ENCODE results near the gene CD86.
A peak's percentile ranks its signal among the peaks of the same experiment; 100 is the strongest.

CD86 gene

GRCh38 chr3:122101646-122102045 is 46.5 kb downstream of the CD86 start:
- no peaks in the 10 kb centered on the region for H3K27me3 ChIP-seq (ENCODE audit: insufficient read depth, poor library complexity, severe bottlenecking)
- TF ChIP-seq, protein P1, sequence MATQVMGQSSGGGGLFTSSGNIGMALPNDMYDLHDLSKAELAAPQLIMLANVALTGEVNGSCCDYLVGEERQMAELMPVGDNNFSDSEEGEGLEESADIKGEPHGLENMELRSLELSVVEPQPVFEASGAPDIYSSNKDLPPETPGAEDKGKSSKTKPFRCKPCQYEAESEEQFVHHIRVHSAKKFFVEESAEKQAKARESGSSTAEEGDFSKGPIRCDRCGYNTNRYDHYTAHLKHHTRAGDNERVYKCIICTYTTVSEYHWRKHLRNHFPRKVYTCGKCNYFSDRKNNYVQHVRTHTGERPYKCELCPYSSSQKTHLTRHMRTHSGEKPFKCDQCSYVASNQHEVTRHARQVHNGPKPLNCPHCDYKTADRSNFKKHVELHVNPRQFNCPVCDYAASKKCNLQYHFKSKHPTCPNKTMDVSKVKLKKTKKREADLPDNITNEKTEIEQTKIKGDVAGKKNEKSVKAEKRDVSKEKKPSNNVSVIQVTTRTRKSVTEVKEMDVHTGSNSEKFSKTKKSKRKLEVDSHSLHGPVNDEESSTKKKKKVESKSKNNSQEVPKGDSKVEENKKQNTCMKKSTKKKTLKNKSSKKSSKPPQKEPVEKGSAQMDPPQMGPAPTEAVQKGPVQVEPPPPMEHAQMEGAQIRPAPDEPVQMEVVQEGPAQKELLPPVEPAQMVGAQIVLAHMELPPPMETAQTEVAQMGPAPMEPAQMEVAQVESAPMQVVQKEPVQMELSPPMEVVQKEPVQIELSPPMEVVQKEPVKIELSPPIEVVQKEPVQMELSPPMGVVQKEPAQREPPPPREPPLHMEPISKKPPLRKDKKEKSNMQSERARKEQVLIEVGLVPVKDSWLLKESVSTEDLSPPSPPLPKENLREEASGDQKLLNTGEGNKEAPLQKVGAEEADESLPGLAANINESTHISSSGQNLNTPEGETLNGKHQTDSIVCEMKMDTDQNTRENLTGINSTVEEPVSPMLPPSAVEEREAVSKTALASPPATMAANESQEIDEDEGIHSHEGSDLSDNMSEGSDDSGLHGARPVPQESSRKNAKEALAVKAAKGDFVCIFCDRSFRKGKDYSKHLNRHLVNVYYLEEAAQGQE (IDR thresholded peaks at IDR 0.05; ENCODE audit: insufficient replicate concordance, low read depth): no peak
- TF ChIP-seq, protein P2, sequence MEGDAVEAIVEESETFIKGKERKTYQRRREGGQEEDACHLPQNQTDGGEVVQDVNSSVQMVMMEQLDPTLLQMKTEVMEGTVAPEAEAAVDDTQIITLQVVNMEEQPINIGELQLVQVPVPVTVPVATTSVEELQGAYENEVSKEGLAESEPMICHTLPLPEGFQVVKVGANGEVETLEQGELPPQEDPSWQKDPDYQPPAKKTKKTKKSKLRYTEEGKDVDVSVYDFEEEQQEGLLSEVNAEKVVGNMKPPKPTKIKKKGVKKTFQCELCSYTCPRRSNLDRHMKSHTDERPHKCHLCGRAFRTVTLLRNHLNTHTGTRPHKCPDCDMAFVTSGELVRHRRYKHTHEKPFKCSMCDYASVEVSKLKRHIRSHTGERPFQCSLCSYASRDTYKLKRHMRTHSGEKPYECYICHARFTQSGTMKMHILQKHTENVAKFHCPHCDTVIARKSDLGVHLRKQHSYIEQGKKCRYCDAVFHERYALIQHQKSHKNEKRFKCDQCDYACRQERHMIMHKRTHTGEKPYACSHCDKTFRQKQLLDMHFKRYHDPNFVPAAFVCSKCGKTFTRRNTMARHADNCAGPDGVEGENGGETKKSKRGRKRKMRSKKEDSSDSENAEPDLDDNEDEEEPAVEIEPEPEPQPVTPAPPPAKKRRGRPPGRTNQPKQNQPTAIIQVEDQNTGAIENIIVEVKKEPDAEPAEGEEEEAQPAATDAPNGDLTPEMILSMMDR (IDR thresholded peaks at IDR 0.05; ENCODE audit: insufficient read depth, low read length): peak; percentile 49
- DNase-seq (ENCODE audit: low read depth in 1 of 2, low spot score in 1 of 2): peak in 1 of 2 experiments; percentile 73
- H3K27ac ChIP-seq (replicated peaks): peak overlapping the region; percentile 44
- no peak overlapping the region for H3K4me3 ChIP-seq (replicated peaks; ENCODE audit: insufficient read depth, low read length)

DNA sequence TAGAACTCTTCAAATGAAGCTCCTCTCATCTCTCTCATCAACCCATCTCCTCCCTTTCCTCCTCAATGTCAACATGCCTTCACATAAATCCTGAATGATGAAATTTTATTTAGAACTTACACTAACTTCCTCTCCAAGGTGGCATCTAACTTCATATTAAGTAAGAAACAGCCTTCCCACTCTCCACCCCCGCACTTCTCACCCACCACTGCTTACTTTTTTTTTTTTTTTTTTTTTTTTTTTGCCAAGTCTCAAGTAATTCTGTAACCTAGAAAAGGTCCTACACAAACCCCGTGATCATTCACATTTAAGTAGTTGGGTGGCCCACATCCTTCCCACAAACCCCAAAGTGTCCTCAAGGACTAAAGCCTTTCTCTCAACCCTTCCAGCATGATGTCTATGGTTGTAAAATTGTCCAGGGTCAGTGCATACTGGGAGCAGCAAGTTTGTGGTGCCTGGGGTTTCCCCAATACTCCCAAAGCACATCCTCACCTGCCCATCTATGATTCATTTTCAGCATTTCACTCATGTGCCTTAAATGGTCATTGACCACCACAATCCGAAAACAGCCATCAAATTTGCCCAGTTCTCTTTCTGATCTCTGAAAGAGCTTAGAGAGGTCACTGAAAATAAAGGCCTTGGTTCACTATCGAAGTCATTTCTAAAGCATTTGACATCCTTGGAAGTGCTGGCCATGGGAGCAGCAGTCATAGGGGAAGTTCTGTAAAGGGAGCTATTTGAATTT is 47.2 kb downstream of the CD86 start:
- TF ChIP-seq POLR2AphosphoS5 (IDR thresholded peaks at IDR 0.05; ENCODE audit: low read depth) (no peak), SPI1 (IDR thresholded peaks at IDR 0.05; ENCODE audit: borderline replicate concordance, low read depth) (peak; percentile 73)
- TF ChIP-seq, protein P1 (IDR thresholded peaks at IDR 0.05; ENCODE audit: insufficient replicate concordance, low read depth): no peak
- Histone ChIP-seq H3K27ac (replicated peaks) (peak overlapping the region; percentile 44), H3K27me3 (ENCODE audit: insufficient read depth, poor library complexity, severe bottlenecking) (no peaks in the 10 kb centered on the region), H3K4me3 (replicated peaks; ENCODE audit: insufficient read depth, low read length) (no peak overlapping the region)
- peak; percentile 54 to 85 for DNase-seq (ENCODE audit: low read depth in 1 of 2, low spot score in 1 of 2)

DNA sequence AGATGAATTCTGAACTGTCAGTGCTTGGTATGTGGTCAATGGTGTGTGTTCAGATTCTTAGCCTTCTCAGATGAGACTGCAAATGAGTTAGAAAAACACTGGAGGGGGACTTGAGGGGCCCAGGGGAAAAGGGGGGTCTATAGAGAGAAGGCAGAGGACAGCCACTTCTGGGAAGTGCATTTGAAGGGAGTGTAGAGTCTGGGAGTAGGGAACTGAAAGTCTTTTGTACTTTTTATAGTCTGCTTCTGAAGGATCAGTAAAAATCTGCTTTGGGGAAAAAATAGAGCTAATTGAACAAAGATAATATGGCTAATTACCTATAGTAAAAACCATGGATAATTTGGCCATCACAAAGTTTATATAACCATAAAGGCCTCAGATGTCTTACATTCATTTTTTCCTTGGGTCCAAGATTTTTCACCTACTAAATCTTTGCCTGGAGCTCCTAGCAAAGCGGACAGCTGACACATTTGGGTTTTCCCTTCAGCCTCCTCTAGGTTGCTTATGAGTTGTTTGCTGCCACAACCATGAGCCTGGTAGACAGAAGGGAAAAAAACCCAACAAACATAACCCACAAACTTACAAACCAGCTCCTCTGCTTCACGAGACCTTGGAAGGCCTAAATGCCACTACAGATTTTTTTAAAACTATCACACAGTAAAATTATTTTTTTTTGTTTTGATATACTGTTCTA is 48.8 kb downstream of the CD86 start:
- no peak for DNase-seq (ENCODE audit: low read depth in 1 of 2, low spot score in 1 of 2)
- Histone ChIP-seq H3K27ac (replicated peaks) (no peak overlapping the region), H3K27me3 (ENCODE audit: insufficient read depth, poor library complexity, severe bottlenecking) (no peaks in the 10 kb centered on the region), H3K4me3 (replicated peaks; ENCODE audit: insufficient read depth, low read length) (no peak overlapping the region)
- no peak for TF ChIP-seq POLR2AphosphoS5 (IDR thresholded peaks at IDR 0.05; ENCODE audit: low read depth)
- TF ChIP-seq, protein P1 (IDR thresholded peaks at IDR 0.05; ENCODE audit: insufficient replicate concordance, low read depth): no peak
- TF ChIP-seq GABPA (IDR thresholded peaks at IDR 0.05; ENCODE audit: low read depth): no peak
- TF ChIP-seq, protein P2 (IDR thresholded peaks at IDR 0.05; ENCODE audit: insufficient read depth, low read length): no peak
- TF ChIP-seq SPI1 (IDR thresholded peaks at IDR 0.05; ENCODE audit: borderline replicate concordance, low read depth): no peak
